Stimulated activated CD8-positive, alpha-beta memory T cell treated with anti-CD3 and anti-CD28 coated beads, Interleukin-7, amount 100 ng/mL, for 24 hours (primary cell): ENCODE measurements around the gene GCNA.
"Not testable (repeated sequence)": the region's sequence is repeated elsewhere in the genome, so short reads cannot be mapped to it uniquely, and the experiment has no call there.

ENCODE experiments used
- DNase-seq: peaks from one replicate; pipeline ENCODE4 v3.0.0-alpha.2; 2020; ENCODE audit warnings: low read depth

The GCNA gene

GRCh38 chrX:71638409-71638808, 60.2 kb downstream of the GCNA start:
- no peak for DNase-seq

DNA sequence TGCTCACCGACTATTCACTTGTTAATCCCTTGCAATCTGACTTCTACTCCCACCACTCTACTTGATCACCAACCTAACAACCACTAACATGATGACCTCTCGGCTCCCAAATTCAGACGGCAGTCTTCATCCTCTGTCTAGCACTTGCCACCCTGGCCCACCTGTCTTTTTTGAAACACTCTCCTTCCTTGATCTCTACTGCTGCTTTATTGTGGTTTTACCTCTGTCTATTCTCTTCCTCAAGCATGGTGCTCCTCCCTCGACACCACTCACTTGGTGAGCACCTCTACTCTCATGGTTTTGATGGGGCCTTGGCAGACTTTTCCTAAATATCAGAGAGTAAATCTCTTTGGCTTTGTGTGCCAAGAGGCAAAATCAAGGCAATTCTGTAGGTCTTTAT, 61.8 kb downstream of the GCNA start:
- DNase-seq = no peak

DNA sequence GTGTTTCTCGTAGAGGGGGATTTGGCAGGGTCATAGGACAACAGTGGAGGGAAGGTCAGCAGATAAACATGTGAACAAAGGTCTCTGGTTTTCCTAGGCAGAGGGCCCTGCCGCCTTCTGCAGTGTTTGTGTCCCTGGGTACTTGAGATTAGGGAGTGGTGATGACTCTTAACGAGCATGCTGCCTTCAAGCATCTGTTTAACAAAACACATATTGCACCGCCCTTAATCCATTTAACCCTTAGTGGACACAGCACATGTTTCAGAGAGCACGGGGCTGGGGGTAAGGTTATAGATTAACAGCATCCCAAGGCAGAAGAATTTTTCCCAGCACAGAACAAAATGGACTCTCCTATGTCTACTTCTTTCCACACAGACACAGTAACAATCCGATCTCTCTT, 66.2 kb downstream of the GCNA start:
- DNase-seq = not testable (repeated sequence)

DNA sequence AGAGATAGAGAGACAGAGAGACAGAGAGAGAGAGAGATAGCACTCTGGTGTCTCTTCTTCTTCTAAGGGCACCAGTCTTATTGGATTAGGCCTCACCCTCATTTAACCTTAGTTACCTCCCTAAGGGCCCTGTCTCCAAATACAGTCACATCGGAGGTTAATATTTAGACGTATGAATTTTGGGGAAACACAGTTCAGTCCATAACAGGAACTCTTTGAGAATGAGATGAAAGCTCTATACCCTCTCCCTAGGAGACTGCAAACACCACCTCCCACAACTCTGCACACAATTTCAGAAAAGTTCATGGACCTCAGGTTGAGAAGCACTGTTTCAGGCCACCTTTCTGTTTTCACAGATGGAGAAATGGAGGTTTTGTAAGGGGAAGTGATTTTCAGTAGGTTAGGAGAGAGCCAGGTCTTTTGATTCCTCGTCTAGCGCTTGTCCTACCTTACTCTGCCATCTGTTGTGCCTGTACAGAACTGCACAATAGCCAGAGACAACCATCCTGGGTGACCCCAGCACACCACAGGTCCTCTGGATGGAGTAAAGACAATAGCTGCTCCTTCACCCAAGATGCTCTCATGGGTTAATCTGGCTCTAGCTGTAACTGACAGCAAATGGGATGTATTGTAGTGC, 72.2 kb downstream of the GCNA start:
- DNase-seq = no peak

DNA sequence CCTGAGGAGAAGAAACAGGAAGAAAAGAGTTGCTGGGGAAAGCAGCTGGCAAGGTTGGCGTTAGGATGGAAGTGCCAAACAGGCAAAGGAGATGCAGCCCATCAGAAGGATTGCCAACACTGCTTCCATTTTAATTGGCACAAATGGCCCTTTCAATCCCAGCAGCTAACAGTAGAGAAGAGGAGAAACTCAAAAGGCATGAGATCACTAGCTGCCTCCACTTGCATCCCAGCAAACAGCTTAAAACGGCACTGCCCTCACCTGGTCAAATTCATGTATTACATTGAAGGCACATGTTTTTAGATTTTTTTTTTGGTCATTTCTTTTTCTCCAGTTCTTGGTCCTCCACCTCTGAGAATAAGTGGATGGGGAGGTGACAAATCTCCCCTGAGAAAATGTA, 74.2 kb downstream of the GCNA start:
- DNase-seq = peak; percentile 32

GRCh38 chrX:71653344-71653743, 75.1 kb downstream of the GCNA start:
- no peak for DNase-seq

GRCh38 chrX:71657267-71657666, 79.0 kb downstream of the GCNA start:
- no peak for DNase-seq

GRCh38 chrX:71659342-71659741, 81.1 kb downstream of the GCNA start:
- DNase-seq = no peak

- DNase-seq = no peak
Measured at GRCh38 chrX:71659959-71660358, 81.7 kb downstream of the GCNA start.

DNA sequence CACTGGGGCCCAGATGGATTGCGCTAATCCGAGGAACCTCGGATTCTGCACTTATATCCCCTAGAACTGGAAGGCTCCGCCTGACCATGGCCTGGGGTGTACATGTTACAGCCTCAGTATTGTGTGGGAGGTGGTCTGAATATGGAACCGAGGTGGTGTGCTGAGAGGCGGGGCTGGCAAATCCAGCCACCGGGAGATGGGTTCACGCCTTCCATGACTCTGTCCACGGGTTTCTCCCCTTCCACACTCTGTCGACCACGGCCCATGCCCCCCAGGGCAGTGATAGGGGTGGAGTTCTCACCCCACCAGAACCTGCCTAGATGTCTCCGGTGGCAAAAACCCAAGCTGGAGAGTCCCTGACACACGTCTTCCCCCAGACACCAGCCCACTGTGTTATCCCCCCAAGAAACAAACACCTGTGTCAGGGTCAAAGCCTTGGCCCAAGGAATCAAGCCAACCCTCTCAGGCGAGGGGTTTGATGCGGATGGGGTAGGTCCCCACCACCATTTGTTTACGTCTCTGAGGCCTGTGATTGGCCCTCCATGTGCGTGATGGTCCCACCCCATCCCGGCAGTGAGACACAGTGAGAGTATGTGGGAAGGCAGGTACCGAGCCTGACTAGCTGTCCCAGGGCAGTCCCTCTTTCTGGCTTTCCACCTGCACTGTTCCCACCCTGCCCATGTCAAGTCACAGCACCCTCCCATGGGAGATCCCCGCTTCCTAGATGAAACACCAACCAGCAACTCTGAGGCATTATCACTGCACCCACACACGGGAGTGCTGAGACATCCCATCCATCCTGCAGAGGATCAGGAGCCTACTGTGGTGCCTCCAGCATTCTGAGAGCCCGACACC, 82.6 kb downstream of the GCNA start:
- no peak for DNase-seq

- DNase-seq = no peak
Measured at GRCh38 chrX:71661919-71662318, 83.7 kb downstream of the GCNA start.

GRCh38 chrX:71662654-71663053, 84.4 kb downstream of the GCNA start:
- not testable (repeated sequence) for DNase-seq
